ENCODE data around the gene C5orf15.

C5orf15 gene

DNA sequence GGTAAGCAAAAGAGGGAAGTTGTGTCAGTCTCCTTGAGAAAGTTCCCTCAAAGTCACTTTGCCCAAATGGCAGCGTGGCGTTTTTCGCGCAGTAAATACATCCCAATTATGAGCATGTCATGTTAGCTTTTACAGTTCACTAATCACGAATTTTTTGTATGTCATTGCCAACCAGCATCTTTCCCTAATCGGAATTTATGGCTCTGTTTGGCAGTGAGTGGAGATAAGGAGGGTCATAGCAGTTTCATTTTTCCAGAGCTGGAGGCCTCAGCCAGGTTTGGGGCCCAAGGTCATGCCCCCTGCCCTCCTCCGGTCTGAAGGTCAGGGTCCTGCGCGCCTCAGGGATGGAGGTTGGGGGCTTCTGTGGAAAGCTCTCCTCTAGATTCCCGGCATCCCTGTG is 50.1 kb downstream of the C5orf15 start:
- no peak for DNase-seq

DNA sequence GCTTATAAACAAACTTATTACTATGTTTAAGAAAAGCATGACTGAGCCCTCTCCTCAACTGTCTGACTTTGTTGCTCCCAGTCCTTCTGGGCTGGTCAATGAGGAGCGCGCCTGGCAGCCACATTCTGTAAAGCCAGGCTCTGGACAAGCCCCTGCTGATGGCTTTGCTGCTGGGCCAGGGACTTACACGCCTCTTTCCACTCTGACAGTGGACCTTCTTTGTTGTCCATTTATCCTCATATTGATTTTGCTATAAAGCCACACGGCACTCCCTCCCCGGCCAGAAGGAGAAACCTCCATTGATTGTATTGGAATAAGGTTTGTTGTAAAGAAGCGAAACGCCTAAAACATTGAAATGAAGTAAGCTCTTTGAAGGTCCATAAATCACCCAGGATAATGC is 50.6 kb downstream of the C5orf15 start:
- no peak for DNase-seq

DNA sequence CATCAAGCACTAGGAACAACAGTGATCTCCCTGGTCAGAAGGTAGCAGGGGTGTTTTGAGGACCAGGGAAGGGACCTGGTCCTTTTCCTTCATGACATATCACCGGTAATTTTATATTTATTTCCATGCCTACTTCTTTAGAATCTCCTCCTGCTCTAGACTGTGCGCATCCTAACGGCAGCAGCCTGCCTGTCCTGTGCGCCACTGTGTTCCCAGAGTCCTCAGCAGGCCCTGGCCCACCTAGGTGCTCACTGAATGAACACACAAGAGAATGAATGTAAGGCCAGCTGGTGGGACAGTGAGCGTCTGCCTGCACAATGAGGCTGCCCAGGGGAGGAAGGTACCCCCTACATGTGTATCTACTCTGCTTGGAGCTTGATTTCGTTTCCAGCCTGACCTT is 51.5 kb downstream of the C5orf15 start:
- no peak for DNase-seq

DNA sequence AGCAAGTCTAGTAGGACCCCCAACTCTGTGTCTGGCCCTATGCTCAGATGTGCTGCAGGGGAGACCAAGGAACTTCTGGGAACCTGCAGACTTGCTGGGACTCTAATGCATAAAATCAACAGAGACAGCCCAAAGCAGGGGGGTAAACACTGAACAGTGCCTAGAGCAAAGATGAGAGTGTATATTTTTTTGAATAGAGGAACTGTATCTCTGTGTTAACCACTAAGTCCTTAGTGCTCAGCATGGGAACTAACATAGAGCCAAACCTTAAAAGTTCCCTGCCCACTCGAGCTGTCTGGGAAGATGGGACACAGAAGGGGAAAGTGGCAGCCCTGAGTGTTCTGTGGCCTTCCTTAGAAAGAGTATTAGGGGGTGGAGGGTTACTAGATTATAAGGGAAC is 51.9 kb downstream of the C5orf15 start:
- no peak for DNase-seq

DNA sequence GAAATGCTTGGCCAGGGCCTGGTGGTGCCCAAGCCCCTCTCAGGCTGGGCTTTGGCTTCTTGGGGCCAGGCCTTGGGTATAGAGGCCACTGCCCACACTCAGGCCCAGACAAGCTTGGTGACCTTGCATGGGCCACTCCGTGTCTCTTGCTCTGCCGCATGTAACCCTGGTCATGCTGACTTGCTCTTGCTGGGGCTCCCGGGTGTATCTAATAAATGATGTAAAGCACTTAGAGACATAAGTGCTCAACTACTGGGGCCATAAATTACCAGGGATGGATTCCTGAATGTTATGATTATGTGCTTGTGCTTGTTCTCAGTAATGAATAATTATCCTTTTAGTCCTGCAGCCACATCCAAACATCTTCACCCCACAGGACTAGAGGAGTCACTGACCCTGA is 54.0 kb downstream of the C5orf15 start:
- no peak for DNase-seq

DNA sequence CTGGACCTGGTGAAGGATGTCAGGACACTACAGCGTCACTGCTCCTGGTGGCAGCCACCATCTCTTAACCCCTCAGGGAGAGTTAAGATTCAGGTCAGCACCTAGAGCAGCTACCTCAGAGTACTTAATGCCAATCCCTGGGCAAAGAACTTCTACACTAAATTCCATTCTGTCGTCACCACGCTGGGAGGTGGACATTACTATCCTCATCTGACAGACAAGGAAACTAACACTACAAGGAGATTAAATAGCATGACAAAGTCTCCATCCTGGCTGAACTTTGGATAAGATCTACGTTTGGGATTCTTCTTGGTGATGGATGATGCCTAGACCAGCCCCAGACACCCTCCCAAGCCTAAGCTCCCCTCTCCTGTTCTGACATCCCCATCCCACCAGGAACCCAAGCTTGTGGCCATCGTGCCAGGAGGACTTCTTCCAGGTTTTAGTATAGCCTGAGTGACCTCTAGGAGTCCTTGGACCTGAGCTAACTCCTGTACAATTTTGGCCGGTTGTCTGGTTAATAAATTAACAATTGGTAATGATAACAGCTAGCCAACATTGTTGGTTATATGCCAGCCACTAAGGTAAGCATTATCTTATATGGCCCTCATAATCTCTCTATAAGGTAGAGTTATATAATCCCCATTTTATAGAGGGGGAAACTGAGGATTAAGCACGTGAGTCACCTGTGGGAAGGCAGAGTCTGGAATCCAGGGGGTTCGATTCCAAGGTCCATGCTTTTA is 54.8 kb downstream of the C5orf15 start:
- no peak for DNase-seq

DNA sequence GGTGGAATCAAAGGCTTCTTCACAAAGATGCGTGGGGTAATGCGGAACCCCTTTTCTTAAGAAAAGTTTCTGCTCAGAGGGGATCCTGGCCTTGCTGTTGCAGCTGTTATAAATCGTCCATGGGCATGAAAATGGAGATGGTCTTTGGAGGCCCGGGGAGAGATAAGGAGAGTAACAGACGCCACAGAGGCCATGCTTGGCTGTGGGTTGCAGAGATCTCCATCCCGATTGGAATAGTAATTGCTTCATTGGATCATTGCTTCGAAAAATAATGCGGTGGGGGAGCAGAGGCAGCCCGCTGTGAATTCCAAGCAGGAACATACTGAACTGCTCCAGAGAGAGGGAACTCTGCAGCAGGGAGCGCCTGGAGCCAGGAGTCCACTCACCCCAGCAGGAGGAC is 55.5 kb downstream of the C5orf15 start:
- no peak for DNase-seq

DNA sequence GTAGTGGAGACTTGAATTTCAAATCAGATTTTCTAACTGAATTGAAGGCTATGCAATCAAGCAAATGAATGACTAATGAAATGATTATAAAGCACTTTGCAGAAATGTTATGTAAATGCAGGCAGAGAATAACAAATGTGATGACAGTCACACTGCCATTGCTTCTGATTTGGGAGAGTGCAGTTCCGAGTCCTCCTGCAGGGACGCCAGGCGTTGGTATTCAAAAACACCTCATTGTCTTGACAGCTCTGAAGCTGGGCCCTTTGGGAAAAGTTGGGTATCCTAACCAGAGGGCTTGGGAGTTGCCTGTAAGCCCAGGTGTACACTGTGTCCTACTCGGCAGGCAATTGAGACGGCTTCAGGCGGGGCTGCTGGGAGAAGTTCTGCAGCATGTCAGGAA is 57.9 kb downstream of the C5orf15 start:
- no peak for DNase-seq

DNA sequence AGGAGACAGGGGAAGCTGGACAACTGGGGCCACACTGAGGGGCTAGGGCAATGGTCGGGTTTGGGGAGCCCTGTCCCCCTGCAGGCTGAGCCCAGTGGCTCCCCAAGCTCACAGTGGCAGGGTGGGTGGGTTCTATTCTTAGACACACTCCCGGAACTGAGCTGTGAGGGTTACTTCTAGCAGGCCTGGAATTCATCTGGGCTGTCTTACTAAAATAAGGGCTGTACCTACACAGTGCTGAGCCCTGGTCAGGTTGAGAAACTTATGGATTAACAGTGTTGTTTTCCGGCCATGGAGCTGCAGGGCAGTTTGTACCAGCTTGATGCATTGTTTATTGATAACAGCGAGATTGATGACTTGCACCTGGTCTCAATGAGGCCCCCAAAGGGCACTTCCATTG is 58.8 kb downstream of the C5orf15 start:
- DNase-seq: no peak

DNA sequence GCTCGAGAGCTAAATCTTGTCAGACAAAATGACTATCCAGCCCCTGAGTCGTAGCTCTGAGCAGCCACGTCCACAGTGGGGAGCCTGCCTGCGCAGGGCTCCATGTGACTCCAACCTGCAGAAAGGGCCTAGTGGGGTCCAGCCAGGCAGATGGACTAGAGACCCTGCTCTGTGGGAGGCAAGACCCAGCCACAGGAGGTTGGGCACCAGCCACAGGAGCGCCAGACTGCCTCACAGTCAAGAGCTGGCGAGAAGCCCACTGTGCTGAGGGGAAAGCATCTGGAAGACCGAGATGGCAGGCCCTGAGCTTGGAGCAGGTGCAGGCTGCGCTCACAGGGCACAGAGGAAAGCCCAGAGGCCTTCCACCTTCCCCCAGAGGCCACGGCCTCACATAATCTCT is 61.4 kb downstream of the C5orf15 start:
- no peak for DNase-seq

DNA sequence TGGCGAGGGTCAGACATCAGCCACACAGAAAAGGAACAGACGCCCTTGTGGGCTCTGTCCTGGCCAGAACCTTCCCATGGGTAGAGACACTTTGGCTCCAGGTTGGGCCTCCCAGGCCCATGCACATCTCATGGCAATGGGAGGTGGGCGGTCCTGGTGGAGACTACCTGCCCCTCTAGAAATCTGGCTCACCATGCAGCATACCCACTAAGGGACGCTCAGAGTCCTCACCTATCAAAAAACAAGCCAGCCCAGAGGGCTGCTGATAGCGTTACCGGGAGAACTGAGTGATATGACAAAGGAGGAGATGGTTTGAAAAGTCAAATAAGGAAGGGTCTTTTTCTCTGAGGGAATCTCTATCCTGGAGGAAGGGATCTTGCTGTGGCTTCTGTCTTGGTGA is 62.1 kb downstream of the C5orf15 start:
- no peak for DNase-seq

All from cortex of kidney (tissue), 1 donor.